ENCODE data around the gene FYN. TPM values are rescaled to one million over a fixed set of nuclear protein-coding genes. Genes with fewer than 3 reads are reported as not detected.

Gene FYN
- total and polyA plus RNA-seq, 10 of the 15 experiments (the other 5 are each of a cell fraction or from before 2014, with no cell fraction given): 51.4 to 247 (median 138) TPM

- TF ChIP-seq, protein P1, sequence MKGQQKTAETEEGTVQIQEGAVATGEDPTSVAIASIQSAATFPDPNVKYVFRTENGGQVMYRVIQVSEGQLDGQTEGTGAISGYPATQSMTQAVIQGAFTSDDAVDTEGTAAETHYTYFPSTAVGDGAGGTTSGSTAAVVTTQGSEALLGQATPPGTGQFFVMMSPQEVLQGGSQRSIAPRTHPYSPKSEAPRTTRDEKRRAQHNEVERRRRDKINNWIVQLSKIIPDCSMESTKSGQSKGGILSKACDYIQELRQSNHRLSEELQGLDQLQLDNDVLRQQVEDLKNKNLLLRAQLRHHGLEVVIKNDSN (IDR thresholded peaks at IDR 0.05; ENCODE audit: borderline replicate concordance, extremely low read length, insufficient read depth, low read depth, low read length): no peak
- no peak for TF ChIP-seq HCFC1 (IDR thresholded peaks at IDR 0.05; ENCODE audit: low read length)
Measured at GRCh38 chr6:111612379-111612778, 260.9 kb downstream of the FYN start (continued).

DNA sequence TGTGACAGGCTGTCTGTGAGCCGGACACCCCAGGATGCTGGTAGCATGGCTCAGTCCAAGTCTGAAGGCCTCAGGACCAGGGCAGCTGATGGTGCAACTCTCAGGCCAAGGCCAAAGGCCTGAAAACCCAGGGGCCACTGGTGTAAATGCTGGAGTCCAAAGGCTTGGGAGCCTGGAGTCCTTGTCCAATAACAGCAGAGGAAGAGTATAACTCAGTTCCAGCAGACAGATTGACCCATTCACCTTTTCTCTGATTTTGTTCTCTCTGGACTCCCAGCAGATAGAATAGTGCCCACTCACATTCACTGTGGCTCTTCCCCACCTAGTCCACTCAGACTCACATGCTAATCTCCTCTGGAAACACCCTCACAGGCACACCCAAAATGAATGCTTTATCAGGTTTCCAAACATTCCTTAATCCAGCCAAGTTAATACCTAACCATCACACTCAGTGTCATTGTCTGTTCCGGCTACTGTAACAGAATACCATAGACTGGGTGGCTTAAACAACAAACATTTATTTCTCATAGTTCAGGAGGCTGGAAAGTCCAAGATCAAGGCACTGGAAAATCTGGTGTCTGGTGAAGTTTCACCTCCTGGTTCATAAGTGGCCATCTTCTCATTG is 262.6 kb downstream of the FYN start:
- Histone ChIP-seq H3K27ac (ENCODE audit: control insufficient read depth, insufficient read depth) (no peak overlapping the region), H3K36me3 (ENCODE audit: control insufficient read depth in 2 of 2, insufficient read depth in 2 of 2, low read length in 1 of 2) (no peaks in the 10 kb centered on the region), H3K4me1 (ENCODE audit: control insufficient read depth, insufficient read depth, low read length) (peaks cover 4% of the 10 kb centered on the region; the same call in 1 of the 2 replicates), H3K4me2 (ENCODE audit: control insufficient read depth, insufficient read depth) (no peak overlapping the region), H3K79me2 (ENCODE audit: control insufficient read depth, insufficient read depth, low read length) (peaks cover under 1% of the 10 kb centered on the region; the same call in 1 of the 2 replicates), H3K9ac (ENCODE audit: control insufficient read depth, insufficient read depth, low read length) (no peak overlapping the region), H3K27me3 (replicated peaks in 1 of 2; ENCODE audit: control insufficient read depth in 2 of 2, insufficient read depth in 2 of 2, low read length in 1 of 2) (no peaks in the 10 kb centered on the region), H2AFZ (ENCODE audit: control insufficient read depth, low read depth, low read length) (no peak overlapping the region), H4K20me1 (ENCODE audit: control insufficient read depth, insufficient read depth) (no peaks in the 10 kb centered on the region), H3K4me3 (no peak overlapping the region), H3K9me3 (replicated peaks; ENCODE audit: control insufficient read depth, insufficient read depth, low read length) (no peaks in the 10 kb centered on the region; the same call in 2 of the 3 replicates)
- DNase-seq (ENCODE audit: low read depth, low spot score): no peak
- no peak for ATAC-seq
- no peak for TF ChIP-seq SPI1 (IDR thresholded peaks at IDR 0.05; ENCODE audit: borderline replicate concordance, insufficient read depth, low read depth, low read length)
- TF ChIP-seq, protein P2, sequence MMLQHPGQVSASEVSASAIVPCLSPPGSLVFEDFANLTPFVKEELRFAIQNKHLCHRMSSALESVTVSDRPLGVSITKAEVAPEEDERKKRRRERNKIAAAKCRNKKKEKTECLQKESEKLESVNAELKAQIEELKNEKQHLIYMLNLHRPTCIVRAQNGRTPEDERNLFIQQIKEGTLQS (IDR thresholded peaks at IDR 0.05; ENCODE audit: borderline replicate concordance, extremely low read depth, low read depth, low read length): no peak
- no peak for TF ChIP-seq ZNF274 (IDR thresholded peaks at IDR 0.05; ENCODE audit: insufficient read depth, insufficient read length)
- no peak for TF ChIP-seq NRF1 (conservative IDR thresholded peaks at IDR 0.05; ENCODE audit: low read depth, low read length)
- no peak for TF ChIP-seq ESRRA (IDR thresholded peaks at IDR 0.05; ENCODE audit: low read length)
- no peak for TF ChIP-seq SUPT20H (IDR thresholded peaks at IDR 0.05; ENCODE audit: borderline replicate concordance, control insufficient read depth, low read depth, low read length)
- no peak for TF ChIP-seq SIN3A (IDR thresholded peaks at IDR 0.05; ENCODE audit: low read depth, low read length)
- TF ChIP-seq REST (IDR thresholded peaks at IDR 0.05; ENCODE audit: low read depth, low read length): no peak
- TF ChIP-seq RCOR1 (conservative IDR thresholded peaks at IDR 0.05; ENCODE audit: low read depth, low read length): no peak
- no peak for TF ChIP-seq POU2F2 (IDR thresholded peaks at IDR 0.05; ENCODE audit: borderline replicate concordance, low read depth, low read length)
- TF ChIP-seq BCL11A (IDR thresholded peaks at IDR 0.05; ENCODE audit: low read depth, low read length): no peak
- no peak for TF ChIP-seq NR2C2 (IDR thresholded peaks at IDR 0.05; ENCODE audit: borderline replicate concordance, control insufficient read depth, insufficient read length, low read depth)
- ChIA-PET SMC1A (ENCODE audit: uncharacterized antibody, unreplicated experiment) (no interaction called here), RAD21 (ENCODE audit: unreplicated experiment) (no interaction called here), POLR2A (no interaction called here), CTCF (no interaction called here)
- no TSS peak for BruUV-seq (replicated peaks)
- intact Hi-C loops (cut with micrococcal nuclease; ENCODE audit: unreplicated experiment): no loop called here
- WGBS (ENCODE audit: insufficient coverage, insufficient replicate concordance, low lambda C conversion rate, missing lambda C conversion rate): 84% methylated on average over 2 of the region's 2 CpGs
- in situ Hi-C loops (cut with MboI): no loop called here
- no peak for FAIRE-seq
